CD4-positive, alpha-beta T cell treated with Interleukin-17A for 4 hours (primary cell): ENCODE results near the gene ANAPC5.
A peak's percentile ranks its signal among the peaks of the same experiment; 100 is the strongest.

Source experiments
- DNase-seq: peaks from one replicate; pipeline ENCODE4 v3.0.0-alpha.2; 2020; ENCODE audit warnings: mixed read lengths

Gene ANAPC5

DNA sequence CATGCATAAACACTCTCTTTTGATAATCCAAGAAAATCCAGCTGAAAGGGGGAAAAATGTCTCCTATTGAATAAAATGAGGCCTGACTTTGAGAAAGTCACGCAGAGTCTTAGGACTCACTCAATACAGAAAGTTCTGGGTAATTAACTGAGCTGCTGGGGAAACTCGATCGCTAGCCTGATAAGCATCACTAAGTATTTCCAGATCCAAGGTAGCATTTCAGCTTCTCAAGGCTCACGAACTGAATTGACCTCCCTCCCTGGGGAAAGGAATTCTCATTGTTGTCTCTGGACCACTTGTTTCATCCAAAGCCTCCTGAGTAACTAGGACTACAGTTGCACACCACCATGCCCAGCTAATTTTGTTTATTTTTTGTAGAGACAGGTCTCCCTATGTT, 13.8 kb upstream of the ANAPC5 start:
- no peak for DNase-seq

DNA sequence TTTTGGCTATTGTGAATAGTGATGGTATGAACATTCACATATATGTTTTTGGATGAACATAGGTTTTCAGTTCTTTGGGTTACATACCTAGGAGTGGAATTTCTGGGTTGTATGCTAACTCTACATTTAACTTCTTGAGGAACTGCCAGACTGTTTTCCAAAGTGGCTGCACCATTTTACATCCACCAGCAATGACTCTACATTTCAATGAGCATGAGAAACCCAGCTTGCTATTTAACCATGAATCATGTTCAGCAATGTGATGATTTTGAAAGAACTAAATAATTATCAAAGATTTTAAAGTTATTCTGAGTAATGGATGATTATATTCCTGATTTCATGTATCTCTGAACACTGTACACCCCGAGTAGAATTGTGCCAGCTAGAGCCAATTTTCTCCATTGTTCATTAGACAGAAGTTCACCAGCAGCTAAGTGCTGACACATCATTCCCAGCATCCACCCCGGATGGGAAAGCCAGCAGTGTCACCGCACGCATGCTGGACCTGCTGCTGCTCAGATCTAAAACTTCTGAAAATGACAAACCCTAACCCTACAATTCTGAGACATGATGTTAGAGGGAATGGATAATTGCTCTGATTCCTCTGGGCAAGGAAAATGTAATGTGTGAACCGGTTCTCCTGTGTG, 13.3 kb upstream of the ANAPC5 start:
- no peak for DNase-seq

DNA sequence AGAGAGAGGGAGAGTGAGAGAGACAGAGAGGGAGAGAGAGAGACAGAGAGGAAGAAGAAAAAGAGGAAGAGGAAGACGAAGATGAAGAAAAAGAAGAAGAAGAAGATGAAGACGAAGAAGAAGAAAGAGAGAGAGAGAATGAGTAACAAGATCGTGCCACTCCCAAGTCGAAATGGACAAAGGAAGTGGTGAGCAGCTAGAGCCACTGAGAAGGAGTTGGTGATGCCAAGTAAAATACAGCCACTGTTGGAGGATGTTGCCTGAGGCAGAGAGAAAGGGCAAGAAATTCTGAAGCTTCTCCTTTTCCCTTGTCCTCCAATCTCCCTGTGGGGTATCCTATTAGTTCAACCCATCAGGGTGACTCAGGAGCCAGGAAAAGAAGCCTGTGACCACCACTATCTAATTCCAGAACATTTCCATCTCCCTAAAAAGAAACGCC, 12.5 kb upstream of the ANAPC5 start:
- no peak for DNase-seq

DNA sequence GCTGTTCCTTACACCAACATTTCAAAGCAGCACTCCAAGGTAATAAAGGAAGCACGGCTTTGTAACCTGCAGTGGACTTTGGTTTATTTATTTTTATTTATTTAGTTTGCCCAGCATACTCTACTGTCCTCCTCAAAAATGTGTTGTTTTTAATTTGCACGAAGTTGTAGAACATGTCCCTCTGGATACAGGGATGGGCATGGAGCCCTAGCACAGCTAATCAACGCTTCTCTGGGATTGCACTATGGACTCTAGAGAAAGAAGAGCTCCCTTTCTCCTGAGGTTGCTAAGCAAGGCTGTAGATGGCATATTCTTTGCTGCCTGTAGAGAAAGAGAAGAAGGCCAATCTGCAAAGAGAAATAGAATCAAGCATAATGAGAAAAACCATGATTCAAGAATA, 5.9 kb upstream of the ANAPC5 start:
- no peak for DNase-seq

DNA sequence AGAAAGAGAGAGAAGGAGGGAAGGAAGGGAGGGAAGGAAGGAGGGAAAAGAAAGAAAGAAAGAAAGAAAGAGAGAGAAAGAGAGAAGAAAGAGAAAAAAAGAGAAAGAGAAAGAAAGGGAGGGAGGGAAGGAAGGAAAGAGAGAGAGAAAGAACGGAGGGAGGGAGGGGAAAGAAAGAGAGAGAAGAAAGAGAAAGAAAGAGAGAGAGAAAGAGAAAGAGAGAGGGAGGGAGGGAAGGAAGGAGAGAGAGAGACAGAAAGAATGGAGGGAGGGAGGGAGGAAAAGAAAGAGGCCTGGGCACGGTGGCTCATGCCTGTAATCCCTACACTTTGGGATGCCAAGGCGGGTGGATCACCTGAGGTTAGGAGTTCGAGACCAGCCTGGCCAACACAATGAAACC, 5.1 kb upstream of the ANAPC5 start:
- DNase-seq, result no peak

- DNase-seq, result no peak
These were observed 4.4 kb upstream of the ANAPC5 start for GRCh38 chr12:121356657-121357056.

GRCh38 chr12:121355818-121356217, 3.6 kb upstream of the ANAPC5 start:
- no peak for DNase-seq

GRCh38 chr12:121352682-121353018, 439 bp upstream of the ANAPC5 start:
- no peak for DNase-seq

- no peak for DNase-seq
These were observed 5.5 kb downstream of the ANAPC5 start for GRCh38 chr12:121346747-121347146.

GRCh38 chr12:121345151-121345815, 6.9 kb downstream of the ANAPC5 start:
- no peak for DNase-seq

GRCh38 chr12:121344506-121344905, 7.7 kb downstream of the ANAPC5 start:
- no peak for DNase-seq

GRCh38 chr12:121337416-121337815, 14.8 kb downstream of the ANAPC5 start:
- DNase-seq, result no peak

- DNase-seq, result peak; percentile 25
These were observed 17.5 kb downstream of the ANAPC5 start for GRCh38 chr12:121334513-121335343.

GRCh38 chr12:121333747-121334146, 18.5 kb downstream of the ANAPC5 start:
- no peak for DNase-seq

- no peak for DNase-seq
These were observed 21.0 kb downstream of the ANAPC5 start for GRCh38 chr12:121331248-121331647.

- no peak for DNase-seq
These were observed 21.5 kb downstream of the ANAPC5 start for GRCh38 chr12:121330692-121331091.

- DNase-seq, result no peak
These were observed 22.0 kb downstream of the ANAPC5 start for GRCh38 chr12:121330195-121330594.

DNA sequence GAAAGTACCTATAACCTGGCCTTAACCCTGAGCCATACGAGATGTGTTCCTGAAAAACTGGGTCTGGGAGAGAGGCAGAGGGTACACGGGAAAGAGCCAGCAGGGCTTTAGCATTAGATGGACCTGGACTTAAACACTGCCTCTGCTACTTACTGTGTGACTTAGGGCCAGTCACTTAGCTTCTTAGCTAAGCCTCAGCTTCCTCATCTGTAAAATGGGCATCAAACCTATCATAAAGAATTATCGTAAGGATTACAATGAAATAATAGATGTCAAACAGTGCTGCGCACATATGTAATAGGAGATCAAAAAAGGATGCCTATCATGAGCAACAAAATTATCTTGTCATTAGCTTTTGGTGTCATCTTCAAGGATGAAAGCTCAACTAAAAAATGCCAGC, 23.6 kb downstream of the ANAPC5 start:
- DNase-seq, result no peak

DNA sequence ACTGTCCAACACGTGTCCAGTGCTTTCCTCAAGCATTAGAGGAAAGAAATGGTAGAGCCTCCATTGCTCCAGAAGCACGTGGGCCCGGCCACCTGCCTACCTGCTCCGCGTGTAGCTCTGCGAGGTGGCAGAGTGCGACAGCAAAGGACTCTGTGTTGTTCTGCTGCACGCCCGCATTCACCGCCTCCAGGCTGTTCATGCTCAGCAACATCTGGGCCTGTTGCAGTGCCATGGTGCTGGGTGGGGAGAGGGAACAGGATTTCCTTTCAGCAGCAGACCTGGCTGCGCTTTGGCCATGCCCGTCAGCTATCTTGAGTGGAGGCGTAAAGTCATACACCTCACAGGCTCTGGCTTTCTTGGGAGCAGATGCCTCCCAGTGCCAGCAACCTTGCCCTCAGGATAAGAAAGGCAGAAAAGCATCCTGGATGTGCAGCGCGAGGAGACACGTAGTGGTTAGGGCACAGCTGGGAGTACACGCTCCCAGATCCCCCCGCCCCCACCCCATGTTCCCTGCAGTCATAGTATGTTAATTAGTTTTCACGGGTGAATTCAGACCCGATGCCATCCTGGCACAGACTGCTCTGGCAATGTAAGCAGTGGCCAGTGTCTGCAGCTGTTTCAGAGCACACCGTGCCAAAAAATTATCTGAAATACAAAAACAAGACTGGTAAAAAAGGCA, 25.1 kb downstream of the ANAPC5 start:
- DNase-seq, result no peak

DNA sequence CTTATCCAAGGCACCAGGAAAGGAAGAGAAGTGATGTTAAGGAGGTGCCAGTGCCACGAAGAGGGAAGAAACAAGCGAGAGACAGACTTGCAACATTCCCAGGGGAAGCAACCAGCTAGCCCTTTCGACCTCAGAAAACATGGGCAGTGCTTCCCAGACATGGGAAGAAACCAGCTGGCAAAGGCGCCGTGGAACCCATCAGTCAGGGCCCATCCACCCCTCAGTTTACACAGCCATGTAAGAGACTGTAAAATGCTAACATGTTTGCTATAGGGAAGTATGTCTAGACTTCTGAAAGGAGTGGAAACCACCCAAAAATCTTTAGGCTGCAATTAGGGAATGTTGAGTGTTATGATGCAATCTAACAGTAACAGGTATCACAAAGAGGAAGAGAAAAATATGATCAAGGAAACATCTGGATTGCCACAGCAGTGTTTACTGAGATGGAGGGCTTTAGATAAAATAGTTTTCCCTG, 26.3 kb downstream of the ANAPC5 start:
- no peak for DNase-seq

DNA sequence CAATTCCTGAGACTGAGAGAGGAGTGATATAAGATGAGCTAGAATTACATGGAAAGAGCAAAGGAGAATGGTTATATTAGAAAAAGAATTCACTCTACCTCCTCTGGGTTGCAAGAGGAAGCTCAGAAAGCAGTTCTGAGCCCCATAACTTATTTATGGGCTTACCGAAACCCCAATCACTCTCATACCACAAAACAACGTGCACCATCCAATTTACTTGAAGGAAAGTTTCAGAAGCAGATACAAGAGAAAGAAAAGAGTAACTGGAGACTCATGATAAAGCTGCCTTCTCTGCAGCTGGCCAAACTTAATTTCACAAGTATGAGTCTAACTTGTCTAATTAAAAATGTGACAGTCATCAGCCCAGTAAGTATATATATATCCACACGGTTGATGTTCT, 28.3 kb downstream of the ANAPC5 start:
- DNase-seq, result no peak

GRCh38 chr12:121318121-121318520, 34.1 kb downstream of the ANAPC5 start:
- DNase-seq, result no peak

GRCh38 chr12:121314431-121314830, 37.8 kb downstream of the ANAPC5 start:
- no peak for DNase-seq
